ENCODE data around the gene FBXO31. TPM values are rescaled to one million over a fixed set of nuclear protein-coding genes. Genes with fewer than 3 reads are reported as not detected.

Gene FBXO31
- total RNA-seq, 2 donors from 2014 or later: 21.9 to 29.1 TPM

- H3K4me1 Mint-ChIP-seq: peaks cover 4% of the 10 kb centered on the region
- no peaks in the 10 kb centered on the region for H3K36me3 Mint-ChIP-seq (ENCODE audit: low read depth)
- ATAC-seq (replicated peaks): no peak
- no peaks in the 10 kb centered on the region for H3K9me3 Mint-ChIP-seq
- H3K4me3 Mint-ChIP-seq: no peak overlapping the region
- H3K27ac Mint-ChIP-seq: peak overlapping the region; percentile 34
- no peaks in the 10 kb centered on the region for H3K27me3 Mint-ChIP-seq
Measured at GRCh38 chr16:87303962-87304521, 79.5 kb downstream of the FBXO31 start.

- Mint-ChIP-seq H3K4me3 (no peak overlapping the region), H3K9me3 (no peaks in the 10 kb centered on the region), H3K36me3 (ENCODE audit: low read depth) (no peaks in the 10 kb centered on the region), H3K4me1 (no peaks in the 10 kb centered on the region), H3K27me3 (no peaks in the 10 kb centered on the region), H3K27ac (peak overlapping the region; percentile 34)
- ATAC-seq (replicated peaks): peak; percentile 39
Measured at GRCh38 chr16:87303431-87303930, 80.1 kb downstream of the FBXO31 start.

- Mint-ChIP-seq H3K27ac (peak overlapping the region; percentile 57), H3K9me3 (no peaks in the 10 kb centered on the region), H3K27me3 (no peaks in the 10 kb centered on the region), H3K36me3 (ENCODE audit: low read depth) (no peaks in the 10 kb centered on the region), H3K4me1 (peaks cover 4% of the 10 kb centered on the region), H3K4me3 (no peak overlapping the region)
- ATAC-seq (replicated peaks): no peak
Measured at GRCh38 chr16:87298857-87299465, 84.6 kb downstream of the FBXO31 start.

GRCh38 chr16:87297918-87298631 lies 85.5 kb downstream of the FBXO31 start:
- no peak overlapping the region for H3K4me3 Mint-ChIP-seq
- peaks cover 8% of the 10 kb centered on the region for H3K4me1 Mint-ChIP-seq
- peak overlapping the region; percentile 57 for H3K27ac Mint-ChIP-seq

GRCh38 chr16:87297407-87297806 lies 86.2 kb downstream of the FBXO31 start:
- H3K27ac Mint-ChIP-seq: no peak overlapping the region
- H3K4me1 Mint-ChIP-seq: peaks cover 8% of the 10 kb centered on the region
- ATAC-seq (replicated peaks): no peak
- H3K9me3 Mint-ChIP-seq: no peaks in the 10 kb centered on the region
- no peak overlapping the region for H3K4me3 Mint-ChIP-seq
- no peaks in the 10 kb centered on the region for H3K36me3 Mint-ChIP-seq (ENCODE audit: low read depth)
- no peaks in the 10 kb centered on the region for H3K27me3 Mint-ChIP-seq

More at GRCh38 chr16:87297918-87298631, 85.5 kb downstream of the FBXO31 start:
- ATAC-seq (replicated peaks): no peak
- no peaks in the 10 kb centered on the region for H3K27me3 Mint-ChIP-seq
- no peaks in the 10 kb centered on the region for H3K36me3 Mint-ChIP-seq (ENCODE audit: low read depth)
- no peaks in the 10 kb centered on the region for H3K9me3 Mint-ChIP-seq

- H3K27me3 Mint-ChIP-seq: no peaks in the 10 kb centered on the region
- H3K4me1 Mint-ChIP-seq: peaks cover 8% of the 10 kb centered on the region
- peaks cover 3% of the 10 kb centered on the region for H3K9me3 Mint-ChIP-seq
- ATAC-seq (replicated peaks): no peak
- H3K4me3 Mint-ChIP-seq: no peak overlapping the region
- H3K27ac Mint-ChIP-seq: no peak overlapping the region
- H3K36me3 Mint-ChIP-seq (ENCODE audit: low read depth): no peaks in the 10 kb centered on the region
Measured at GRCh38 chr16:87295661-87296531, 87.7 kb downstream of the FBXO31 start.

- Mint-ChIP-seq H3K4me1 (peaks cover 8% of the 10 kb centered on the region), H3K36me3 (ENCODE audit: low read depth) (no peaks in the 10 kb centered on the region), H3K9me3 (peaks cover 3% of the 10 kb centered on the region), H3K4me3 (no peak overlapping the region), H3K27ac (no peak overlapping the region), H3K27me3 (no peaks in the 10 kb centered on the region)
- ATAC-seq (replicated peaks): peak; percentile 38
Measured at GRCh38 chr16:87295259-87295658, 88.3 kb downstream of the FBXO31 start.

- Mint-ChIP-seq H3K36me3 (ENCODE audit: low read depth) (no peaks in the 10 kb centered on the region), H3K4me1 (peaks cover 8% of the 10 kb centered on the region), H3K27ac (no peak overlapping the region), H3K27me3 (no peaks in the 10 kb centered on the region), H3K9me3 (peaks cover 3% of the 10 kb centered on the region), H3K4me3 (no peak overlapping the region)
- no peak for ATAC-seq (replicated peaks)
Measured at GRCh38 chr16:87293990-87294389, 89.6 kb downstream of the FBXO31 start.

GRCh38 chr16:87291944-87292343 lies 91.6 kb downstream of the FBXO31 start:
- Mint-ChIP-seq H3K9me3 (peaks cover 3% of the 10 kb centered on the region), H3K27me3 (no peaks in the 10 kb centered on the region), H3K36me3 (ENCODE audit: low read depth) (no peaks in the 10 kb centered on the region), H3K4me1 (peaks cover 8% of the 10 kb centered on the region), H3K27ac (no peak overlapping the region), H3K4me3 (no peak overlapping the region)
- ATAC-seq (replicated peaks): no peak

GRCh38 chr16:87288753-87289362 lies 94.7 kb downstream of the FBXO31 start:
- Mint-ChIP-seq H3K9me3 (peaks cover 8% of the 10 kb centered on the region), H3K36me3 (ENCODE audit: low read depth) (no peaks in the 10 kb centered on the region), H3K27me3 (no peaks in the 10 kb centered on the region), H3K27ac (no peak overlapping the region), H3K4me1 (peaks cover 3% of the 10 kb centered on the region), H3K4me3 (no peak overlapping the region)
- ATAC-seq (replicated peaks): no peak

GRCh38 chr16:87286839-87287626 lies 96.5 kb downstream of the FBXO31 start:
- no peak for ATAC-seq (replicated peaks)
- Mint-ChIP-seq H3K4me1 (no peaks in the 10 kb centered on the region), H3K4me3 (no peak overlapping the region), H3K27me3 (no peaks in the 10 kb centered on the region), H3K9me3 (peaks cover 6% of the 10 kb centered on the region), H3K36me3 (ENCODE audit: low read depth) (no peaks in the 10 kb centered on the region), H3K27ac (no peak overlapping the region)

- ATAC-seq (replicated peaks): no peak
Measured at GRCh38 chr16:87284183-87284582, 99.4 kb downstream of the FBXO31 start.

GRCh38 chr16:87279094-87279658 lies 104.4 kb downstream of the FBXO31 start:
- Mint-ChIP-seq H3K36me3 (ENCODE audit: low read depth) (no peaks in the 10 kb centered on the region), H3K27me3 (peaks cover 10% of the 10 kb centered on the region), H3K9me3 (no peaks in the 10 kb centered on the region), H3K27ac (no peak overlapping the region), H3K4me3 (no peak overlapping the region), H3K4me1 (peaks cover 5% of the 10 kb centered on the region)
- ATAC-seq (replicated peaks): no peak

More at GRCh38 chr16:87284183-87284582, 99.4 kb downstream of the FBXO31 start:
- Mint-ChIP-seq H3K36me3 (ENCODE audit: low read depth) (no peaks in the 10 kb centered on the region), H3K4me3 (no peak overlapping the region), H3K4me1 (no peaks in the 10 kb centered on the region), H3K27ac (no peak overlapping the region), H3K9me3 (peaks cover 5% of the 10 kb centered on the region), H3K27me3 (no peaks in the 10 kb centered on the region)

Measured in activated T-helper 17 cell treated with anti-CD3 and anti-CD28 coated beads, Interleukin-2, amount 50 U/mL, for 72 hours (primary cell).